Keratinocyte (primary cell): ENCODE measurements around the gene TBCE. TPM values are rescaled to one million over a fixed set of nuclear protein-coding genes. Genes with fewer than 3 reads are reported as not detected.
A peak's percentile ranks its signal among the peaks of the same experiment; 100 is the strongest.
"Not testable (repeated sequence)": the region's sequence is repeated elsewhere in the genome, so short reads cannot be mapped to it uniquely, and the experiment has no call there.

ENCODE experiments used
- DNase-seq: peaks from one replicate; pipeline ENCODE4 v3.0.0-alpha.2; 2011; ENCODE audit warnings: low read depth, missing footprints, low spot score
- FAIRE-seq: peaks from 2 replicates; lab custom pipeline; 2011; peaks lifted over from hg19 to GRCh38; lab: Jason Lieb, UNC
- H2AFZ ChIP-seq: 2 replicates; pipeline ENCODE4 v1.6.0; 2012; ENCODE audit warnings: low read length, control low read depth, inconsistent platforms; ENCODE audit not compliant: control insufficient read depth
- H3K27ac ChIP-seq: 2 replicates; pipeline ENCODE4 v1.5.1; 2011; ENCODE audit warnings: low read length; ENCODE audit not compliant: control insufficient read depth, insufficient read depth
- H3K27me3 ChIP-seq: 3 replicates; pipeline ENCODE4 v1.6.0; 2011; ENCODE audit warnings: low read length; ENCODE audit not compliant: control insufficient read depth, insufficient read depth; ENCODE audit errors: extremely low read depth
- H3K36me3 ChIP-seq, 2 experiments: 2 replicates in 1 of 2; 3 replicates in 1 of 2; pipeline ENCODE4 v1.5.1; 2011; ENCODE audit warnings: low read length in 2 of 2, mild to moderate bottlenecking in 1 of 2; ENCODE audit not compliant: control insufficient read depth in 2 of 2, insufficient read depth in 2 of 2; ENCODE audit errors: extremely low read depth in 1 of 2
- H3K4me1 ChIP-seq: 3 replicates; pipeline ENCODE4 v1.5.1; 2011; ENCODE audit warnings: low read length; ENCODE audit not compliant: control insufficient read depth, insufficient read depth; ENCODE audit errors: extremely low read depth
- H3K4me2 ChIP-seq: 3 replicates; pipeline ENCODE4 v1.6.0; 2011; ENCODE audit warnings: low read depth, low read length; ENCODE audit not compliant: control insufficient read depth, insufficient read depth; ENCODE audit errors: extremely low read depth
- H3K4me3 ChIP-seq, 3 experiments: fragments of 200-600 bp in 1 of 3; sonication (generic) in 1 of 3; 2 replicates in 2 of 3; 3 replicates in 1 of 3; pipeline ENCODE4 v1.5.1; 2011 to 2016; ENCODE audit warnings: low read length in 3 of 3, mild to moderate bottlenecking in 3 of 3, control low read depth in 2 of 3, inconsistent platforms in 1 of 3, low read depth in 1 of 3, mixed read lengths in 1 of 3, mixed run types in 1 of 3, moderate library complexity in 1 of 3; ENCODE audit not compliant: control insufficient read depth in 2 of 3, insufficient read depth in 2 of 3; ENCODE audit errors: extremely low read depth in 1 of 3
- H3K79me2 ChIP-seq: 2 replicates; pipeline ENCODE4 v1.6.0; 2012; ENCODE audit warnings: low read length; ENCODE audit not compliant: control insufficient read depth, insufficient read depth
- H3K9ac ChIP-seq: 3 replicates; pipeline ENCODE4 v1.6.0; 2011; ENCODE audit warnings: low read length; ENCODE audit not compliant: control insufficient read depth, insufficient read depth; ENCODE audit errors: extremely low read depth
- H3K9me1 ChIP-seq: 3 replicates; pipeline ENCODE4 v1.6.0; 2011; ENCODE audit warnings: low read length; ENCODE audit not compliant: control insufficient read depth, insufficient read depth; ENCODE audit errors: extremely low read depth
- H3K9me3 ChIP-seq: 2 replicates; pipeline ENCODE4 v1.5.1; 2012; ENCODE audit warnings: low read depth, low read length; ENCODE audit not compliant: control insufficient read depth
- H4K20me1 ChIP-seq: 3 replicates; pipeline ENCODE4 v1.6.0; 2011; ENCODE audit warnings: low read length; ENCODE audit not compliant: control insufficient read depth, insufficient read depth; ENCODE audit errors: extremely low read depth
- CTCF ChIP-seq, 3 experiments: IDR thresholded peaks in 1 of 3; conservative IDR thresholded peaks in 1 of 3; optimal IDR thresholded peaks in 1 of 3; 2 replicates in 2 of 3; 3 replicates in 1 of 3; pipeline versions ENCODE3 to v1.5.1; 2011; ENCODE audit warnings: low read length in 3 of 3, mild to moderate bottlenecking in 3 of 3, moderate library complexity in 2 of 3, control low read depth in 1 of 3, inconsistent platforms in 1 of 3; ENCODE audit not compliant: insufficient read depth in 2 of 3; ENCODE audit errors: extremely low read depth in 1 of 3
- EZH2 ChIP-seq: IDR thresholded peaks from one replicate; pipeline ENCODE4 v1.6.1; 2012; ENCODE audit warnings: inconsistent platforms, mild to moderate bottlenecking, low read length, moderate library complexity
- dilution Hi-C: fragments of 300-500 bp; cut with MboI; formaldehyde crosslinking; loops from one replicate; pipeline ENCODE4 v1.7.0; 2020; ENCODE audit warnings: low sequenced_read_pairs; ENCODE audit not compliant: extremely low pct_ligation_motif_present
- polyA plus RNA-seq, 5 experiments: library from polyadenylated mRNA; depleted of rRNA in 3 of 5; stranded (reverse) in 3 of 5; stranded (forward) in 1 of 5; unstranded in 1 of 5; fragments of >200 nt; gene quantifications; 1 replicate in 1 of 5; 2 replicates in 3 of 5; 3 replicates in 1 of 5; pipeline versions ENCODE4 v1.2.1 to v1.2.3, GENCODE V29; 2011 to 2012; ENCODE audit warnings: missing spikeins in 2 of 5, low read depth in 1 of 5, low replicate concordance in 1 of 5

TBCE gene
- polyA plus RNA-seq, 1 donor (not counting 4 experiments of a cell fraction or from before 2014, with no cell fraction given): 27.5 TPM

- Histone ChIP-seq H3K36me3 (no peaks in the 10 kb centered on the region), H3K9me1 (no peaks in the 10 kb centered on the region), H3K4me1 (no peaks in the 10 kb centered on the region), H2AFZ (peak overlapping the region; percentile 58), H3K4me3 (no peak overlapping the region), H3K4me2 (no peak overlapping the region), H3K79me2 (no peaks in the 10 kb centered on the region), H4K20me1 (no peaks in the 10 kb centered on the region), H3K9ac (no peak overlapping the region), H3K27ac (no peak overlapping the region), H3K9me3 (no peaks in the 10 kb centered on the region), H3K27me3 (no peaks in the 10 kb centered on the region)
- DNase-seq (no peak), FAIRE-seq (no peak)
- dilution Hi-C loops: no loop called here
- TF ChIP-seq CTCF (optimal IDR thresholded peaks at IDR 0.05 in 1 of 3, IDR thresholded peaks at IDR 0.05 in 1 of 3, conservative IDR thresholded peaks at IDR 0.05 in 1 of 3; ENCODE audit: extremely low read depth in 1 of 3, insufficient read depth in 2 of 3, low read length in 3 of 3) (no peak), EZH2 (no peak)
Observed at GRCh38 chr1:235357485-235358373, 9.5 kb upstream of the TBCE start.

GRCh38 chr1:235358899-235359298 is 8.3 kb upstream of the TBCE start:
- no peaks in the 10 kb centered on the region for H3K79me2 ChIP-seq
- H3K9me1 ChIP-seq: no peaks in the 10 kb centered on the region
- H3K4me3 ChIP-seq: no peak overlapping the region
- H2AFZ ChIP-seq: no peak overlapping the region
- H3K4me2 ChIP-seq: no peak overlapping the region
- no peaks in the 10 kb centered on the region for H3K9me3 ChIP-seq
- dilution Hi-C loops: no loop called here
- no peak overlapping the region for H3K27ac ChIP-seq
- H3K27me3 ChIP-seq: no peaks in the 10 kb centered on the region
- no peak for DNase-seq
- no peaks in the 10 kb centered on the region for H4K20me1 ChIP-seq
- no peaks in the 10 kb centered on the region for H3K4me1 ChIP-seq
- TF ChIP-seq EZH2 (no peak), CTCF (optimal IDR thresholded peaks at IDR 0.05 in 1 of 3, IDR thresholded peaks at IDR 0.05 in 1 of 3, conservative IDR thresholded peaks at IDR 0.05 in 1 of 3; ENCODE audit: extremely low read depth in 1 of 3, insufficient read depth in 2 of 3, low read length in 3 of 3) (no peak)
- H3K36me3 ChIP-seq: no peaks in the 10 kb centered on the region
- FAIRE-seq: no peak
- H3K9ac ChIP-seq: no peak overlapping the region

GRCh38 chr1:235364189-235364588 is 3.0 kb upstream of the TBCE start:
- H3K79me2 ChIP-seq, H4K20me1 ChIP-seq, H3K27me3 ChIP-seq, H2AFZ ChIP-seq, H3K36me3 ChIP-seq, dilution Hi-C loops, H3K9me1 ChIP-seq, H3K4me3 ChIP-seq, H3K4me2 ChIP-seq, H3K9me3 ChIP-seq, H3K9ac ChIP-seq, H3K27ac ChIP-seq, FAIRE-seq, DNase-seq: not testable (repeated sequence)
- H3K4me1 ChIP-seq: peaks cover 15% of the 10 kb centered on the region
